ENCODE results near the gene IRS1. TPM values are rescaled to one million over a fixed set of nuclear protein-coding genes. Genes with fewer than 3 reads are reported as not detected.
A peak's percentile ranks its signal among the peaks of the same experiment; 100 is the strongest.

IRS1 gene
- total RNA-seq, 1 donor from 2014 or later: 4.8 TPM

DNA sequence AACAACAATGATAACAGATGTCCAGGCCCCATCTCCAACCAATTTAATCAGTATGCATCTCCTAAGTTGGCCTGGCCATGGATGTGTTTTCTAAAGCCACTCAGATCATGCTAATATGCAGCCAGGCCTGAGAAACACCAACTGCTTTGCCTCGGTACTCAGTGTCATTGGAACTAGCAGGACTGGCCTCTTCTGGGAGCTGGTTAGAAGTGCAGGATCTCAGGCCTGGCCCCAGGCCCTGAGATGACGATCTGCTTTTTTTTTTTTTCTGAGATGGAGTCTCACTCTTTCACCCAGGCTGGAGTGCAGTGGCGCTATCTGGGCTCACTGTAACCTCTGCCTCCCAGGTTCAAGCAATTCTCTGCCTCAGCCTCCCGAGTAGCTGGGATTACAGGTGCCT is 69.1 kb downstream of the IRS1 start:
- peaks cover 2% of the 10 kb centered on the region for H3K36me3 Mint-ChIP-seq (ENCODE audit: low read depth)
- no peak overlapping the region for H3K4me3 Mint-ChIP-seq
- H3K27ac Mint-ChIP-seq: no peak overlapping the region
- intact Hi-C loops (cut with micrococcal nuclease): no loop called here
- peaks cover 3% of the 10 kb centered on the region for H3K9me3 Mint-ChIP-seq
- no peak for DNase-seq
- H3K27me3 Mint-ChIP-seq: peaks cover 15% of the 10 kb centered on the region
- H3K4me1 Mint-ChIP-seq: peaks cover 12% of the 10 kb centered on the region

DNA sequence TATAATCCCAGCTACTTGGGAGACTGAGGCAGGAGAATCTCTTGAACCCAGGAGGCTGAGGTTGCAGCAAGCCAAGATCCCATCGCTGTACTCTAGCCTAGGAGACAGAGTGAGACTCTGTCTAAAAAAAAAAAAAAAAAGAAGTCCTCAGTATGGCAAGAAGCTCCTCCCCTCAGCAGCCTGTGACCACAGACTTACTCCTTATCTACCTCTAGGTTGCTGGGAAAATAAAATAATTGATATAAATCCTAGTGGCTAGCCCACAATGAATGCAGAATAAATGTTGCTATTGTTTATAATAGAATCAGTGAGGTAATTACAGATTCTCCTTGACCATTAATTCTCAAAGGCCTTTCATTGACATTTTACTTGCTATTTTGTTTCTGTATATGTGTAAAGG is 70.6 kb downstream of the IRS1 start:
- H3K27ac Mint-ChIP-seq: no peak overlapping the region
- peaks cover 10% of the 10 kb centered on the region for H3K4me1 Mint-ChIP-seq
- H3K36me3 Mint-ChIP-seq (ENCODE audit: low read depth): no peaks in the 10 kb centered on the region
- H3K4me3 Mint-ChIP-seq: no peak overlapping the region
- peaks cover 3% of the 10 kb centered on the region for H3K9me3 Mint-ChIP-seq
- no peak for DNase-seq
- intact Hi-C loops (cut with micrococcal nuclease): no loop called here
- peaks cover 26% of the 10 kb centered on the region for H3K27me3 Mint-ChIP-seq

DNA sequence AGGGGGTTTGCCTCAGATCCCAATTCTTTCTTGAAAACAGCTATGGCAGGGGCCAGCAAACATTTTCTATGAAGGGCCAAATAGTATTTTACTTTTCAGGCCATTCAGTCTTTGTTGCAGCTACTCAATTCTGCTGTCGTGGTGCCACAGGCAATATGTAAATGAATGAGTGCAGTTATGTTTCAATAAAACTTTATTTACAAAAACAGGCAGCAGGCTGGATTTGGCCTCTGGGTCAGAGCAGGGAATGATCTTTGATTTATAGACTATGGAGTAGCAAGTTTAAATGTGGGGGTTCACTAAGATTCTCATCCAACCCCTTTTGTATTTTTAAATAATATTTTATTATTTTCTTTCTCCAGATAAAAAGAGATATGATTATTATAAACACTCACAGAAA is 72.4 kb downstream of the IRS1 start:
- H3K27ac Mint-ChIP-seq: no peak overlapping the region
- no peaks in the 10 kb centered on the region for H3K36me3 Mint-ChIP-seq (ENCODE audit: low read depth)

GRCh38 chr2:226726546-226726945 is 73.1 kb downstream of the IRS1 start:
- Mint-ChIP-seq H3K9me3 (no peaks in the 10 kb centered on the region), H3K4me1 (peaks cover 7% of the 10 kb centered on the region), H3K36me3 (ENCODE audit: low read depth) (no peaks in the 10 kb centered on the region), H3K27me3 (peaks cover 30% of the 10 kb centered on the region), H3K27ac (no peak overlapping the region), H3K4me3 (no peak overlapping the region)
- DNase-seq: no peak
- intact Hi-C loops (cut with micrococcal nuclease): no loop called here

More for the DNA sequence above, 72.4 kb downstream of the IRS1 start:
- Mint-ChIP-seq H3K27me3 (peaks cover 30% of the 10 kb centered on the region), H3K4me3 (no peak overlapping the region), H3K4me1 (peaks cover 7% of the 10 kb centered on the region), H3K9me3 (peaks cover 3% of the 10 kb centered on the region)
- no peak for DNase-seq
- intact Hi-C loops (cut with micrococcal nuclease): no loop called here

DNA sequence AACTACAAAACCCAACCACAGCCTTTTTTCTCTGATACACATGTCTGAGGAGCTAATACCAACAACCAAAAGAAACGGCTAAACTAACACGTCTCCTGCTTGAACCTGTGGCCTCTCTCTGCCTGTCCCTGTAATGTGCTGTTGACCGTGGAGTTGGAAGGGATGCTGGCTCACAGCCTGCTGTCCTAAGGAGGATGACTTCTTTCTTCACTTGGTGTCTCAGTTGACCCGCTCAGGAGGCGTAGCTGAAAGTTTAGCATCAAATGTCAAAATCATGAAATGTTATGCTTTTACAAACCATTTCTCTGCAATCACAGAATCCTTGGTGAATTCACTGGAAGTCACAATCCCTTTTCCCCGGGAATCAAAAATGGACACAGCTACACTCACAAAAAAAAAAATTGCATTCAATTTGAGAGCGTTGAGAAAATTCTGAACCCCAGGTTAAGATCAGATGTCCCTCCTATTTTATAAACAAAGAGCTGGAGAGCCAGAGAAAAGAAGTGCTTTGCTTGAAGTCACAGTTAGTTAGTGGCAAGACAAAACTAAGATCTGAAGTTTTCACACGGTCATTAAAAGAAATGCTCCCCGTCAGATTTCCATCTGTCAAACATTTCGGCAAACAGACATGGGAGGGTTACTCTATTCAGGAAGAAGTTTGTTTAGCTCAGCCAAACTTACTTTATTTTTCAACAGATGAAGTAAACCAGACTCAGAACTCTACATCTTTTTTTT is 74.3 kb downstream of the IRS1 start:
- intact Hi-C loops (cut with micrococcal nuclease): no loop called here
- H3K27ac Mint-ChIP-seq: no peak overlapping the region
- no peaks in the 10 kb centered on the region for H3K9me3 Mint-ChIP-seq
- no peak overlapping the region for H3K4me3 Mint-ChIP-seq
- peaks cover 37% of the 10 kb centered on the region for H3K27me3 Mint-ChIP-seq
- H3K4me1 Mint-ChIP-seq: peaks cover 7% of the 10 kb centered on the region
- H3K36me3 Mint-ChIP-seq (ENCODE audit: low read depth): no peaks in the 10 kb centered on the region
- no peak for DNase-seq

DNA sequence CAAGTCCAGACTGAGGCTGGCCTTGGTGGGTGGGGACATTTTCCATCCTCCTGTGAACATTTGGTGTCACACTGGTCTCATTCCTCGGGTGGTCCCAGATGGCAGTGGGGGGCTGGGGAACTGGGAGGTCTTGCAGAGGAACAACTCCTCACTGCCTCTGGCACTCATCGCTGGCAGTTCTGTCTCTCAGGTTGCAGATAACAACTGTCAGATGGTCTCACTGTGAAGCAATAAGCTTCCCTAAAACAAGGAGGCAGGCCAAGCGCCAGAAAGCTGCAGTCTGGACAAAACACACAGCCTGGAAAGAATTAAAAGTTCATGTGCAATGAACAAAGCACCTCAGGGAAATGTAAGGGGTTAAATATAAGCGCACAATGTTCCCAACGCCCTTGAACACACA is 78.1 kb downstream of the IRS1 start:
- Mint-ChIP-seq H3K27me3 (peaks cover 30% of the 10 kb centered on the region), H3K4me3 (no peak overlapping the region), H3K4me1 (peaks cover 7% of the 10 kb centered on the region), H3K27ac (no peak overlapping the region), H3K9me3 (no peaks in the 10 kb centered on the region), H3K36me3 (ENCODE audit: low read depth) (no peaks in the 10 kb centered on the region)
- intact Hi-C loops (cut with micrococcal nuclease): no loop called here
- DNase-seq: no peak

DNA sequence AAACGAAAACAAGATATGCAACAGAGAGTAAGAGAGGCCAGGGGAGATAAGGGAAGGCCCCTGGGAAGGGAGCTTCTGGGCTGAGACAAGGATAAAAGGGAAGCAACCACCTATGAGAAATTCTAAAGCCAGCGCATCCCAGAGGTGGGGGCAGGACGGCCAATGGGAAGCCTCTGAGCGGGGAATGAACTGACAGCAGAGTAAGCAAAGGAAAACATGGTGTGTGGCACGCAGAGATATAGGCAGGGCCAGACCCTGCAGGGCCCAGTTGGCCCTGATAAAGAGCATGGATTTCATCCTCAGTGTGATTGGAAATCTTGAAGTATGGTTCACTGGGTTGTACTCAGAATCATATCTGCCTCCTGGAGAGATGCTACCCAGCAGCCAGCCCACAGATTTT is 78.7 kb downstream of the IRS1 start:
- H3K27me3 Mint-ChIP-seq: peaks cover 29% of the 10 kb centered on the region
- H3K9me3 Mint-ChIP-seq: no peaks in the 10 kb centered on the region
- no peak for DNase-seq
- no peak overlapping the region for H3K4me3 Mint-ChIP-seq
- H3K36me3 Mint-ChIP-seq (ENCODE audit: low read depth): no peaks in the 10 kb centered on the region
- no peak overlapping the region for H3K27ac Mint-ChIP-seq
- peaks cover 11% of the 10 kb centered on the region for H3K4me1 Mint-ChIP-seq
- intact Hi-C loops (cut with micrococcal nuclease): no loop called here

DNA sequence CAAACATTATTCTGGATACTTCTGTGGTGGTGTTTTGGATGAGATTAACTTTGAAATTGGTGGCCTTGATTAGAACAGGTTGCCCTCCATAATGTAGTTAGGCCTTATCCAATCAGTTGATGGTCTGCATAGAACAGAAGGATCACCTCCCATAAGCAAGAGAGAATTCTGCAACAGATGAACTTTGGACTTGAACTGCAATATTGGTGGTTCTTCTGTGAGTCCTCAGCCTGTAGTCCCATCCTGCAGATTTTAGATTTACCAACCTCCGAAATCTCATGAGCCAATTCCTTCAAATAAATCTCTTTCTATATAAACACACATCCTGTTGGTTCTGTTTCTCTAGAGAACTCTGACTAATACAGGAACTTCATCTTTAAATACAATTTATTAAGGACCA is 81.9 kb downstream of the IRS1 start:
- Mint-ChIP-seq H3K4me1 (peaks cover 12% of the 10 kb centered on the region), H3K27me3 (peaks cover 21% of the 10 kb centered on the region), H3K4me3 (no peak overlapping the region), H3K9me3 (peaks cover 4% of the 10 kb centered on the region), H3K27ac (no peak overlapping the region), H3K36me3 (ENCODE audit: low read depth) (no peaks in the 10 kb centered on the region)
- DNase-seq: no peak
- intact Hi-C loops (cut with micrococcal nuclease): loop anchor here (5.0 kb wide), 1 partner anchor 75 kb away; no protein-coding TSS in a partner anchor

DNA sequence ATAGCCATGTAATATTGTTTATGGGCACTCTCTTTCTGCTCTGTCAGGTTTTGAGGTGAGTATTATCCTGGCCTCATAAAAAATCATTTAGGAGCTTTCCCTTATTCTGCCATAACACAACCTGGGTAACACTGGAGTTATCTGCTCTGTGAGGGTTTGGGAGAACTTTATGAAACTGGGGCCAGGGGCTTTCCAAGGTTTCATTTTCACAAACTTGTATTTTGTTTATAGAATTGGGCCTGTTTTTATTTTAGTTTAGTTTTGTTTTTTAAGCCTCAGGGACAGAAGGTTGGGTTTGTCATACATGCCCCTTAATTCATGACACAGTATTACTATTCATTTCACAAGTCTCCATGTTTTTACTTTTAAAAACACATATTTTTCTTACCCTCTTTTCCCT is 83.5 kb downstream of the IRS1 start:
- Mint-ChIP-seq H3K36me3 (ENCODE audit: low read depth) (no peaks in the 10 kb centered on the region), H3K27ac (peak overlapping the region; percentile 36), H3K4me3 (no peak overlapping the region), H3K4me1 (peaks cover 12% of the 10 kb centered on the region), H3K9me3 (peaks cover 4% of the 10 kb centered on the region), H3K27me3 (peaks cover 19% of the 10 kb centered on the region)
- DNase-seq: peak; percentile 65
- intact Hi-C loops (cut with micrococcal nuclease): loop anchor here (5.0 kb wide), 1 partner anchor 76 kb away; no protein-coding TSS in a partner anchor

GRCh38 chr2:226715347-226715990 is 84.2 kb downstream of the IRS1 start:
- intact Hi-C loops (cut with micrococcal nuclease): loop anchor here (5.0 kb wide), 1 partner anchor 77 kb away; no protein-coding TSS in a partner anchor
- Mint-ChIP-seq H3K27me3 (peaks cover 14% of the 10 kb centered on the region), H3K4me1 (peaks cover 12% of the 10 kb centered on the region), H3K4me3 (no peak overlapping the region), H3K36me3 (ENCODE audit: low read depth) (no peaks in the 10 kb centered on the region), H3K9me3 (peaks cover 4% of the 10 kb centered on the region), H3K27ac (peak overlapping the region; percentile 55)
- DNase-seq: no peak

DNA sequence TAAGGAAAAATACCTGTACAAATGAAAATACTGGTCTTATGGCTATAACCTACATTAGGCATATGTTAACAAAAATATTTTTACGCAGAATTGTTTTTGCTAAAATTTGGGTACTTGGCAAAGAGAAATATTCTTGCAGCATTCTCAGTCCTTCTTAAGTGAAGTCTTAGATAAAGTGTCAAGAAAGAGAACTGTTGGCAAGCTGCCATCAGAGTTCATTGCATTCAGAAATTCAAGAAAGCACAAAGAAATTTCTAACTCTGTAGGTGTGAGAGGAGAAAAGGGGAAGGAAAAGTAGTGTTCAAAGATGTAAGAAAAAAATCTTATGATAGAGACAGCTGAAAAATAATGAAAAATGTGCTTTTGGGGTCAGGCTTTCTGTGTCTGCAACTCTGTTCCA is 86.7 kb downstream of the IRS1 start:
- H3K9me3 Mint-ChIP-seq: peaks cover 7% of the 10 kb centered on the region
- peaks cover 11% of the 10 kb centered on the region for H3K27me3 Mint-ChIP-seq
- intact Hi-C loops (cut with micrococcal nuclease): no loop called here
- H3K27ac Mint-ChIP-seq: no peak overlapping the region
- H3K4me1 Mint-ChIP-seq: peaks cover 12% of the 10 kb centered on the region
- H3K4me3 Mint-ChIP-seq: no peak overlapping the region
- H3K36me3 Mint-ChIP-seq (ENCODE audit: low read depth): no peaks in the 10 kb centered on the region
- no peak for DNase-seq

DNA sequence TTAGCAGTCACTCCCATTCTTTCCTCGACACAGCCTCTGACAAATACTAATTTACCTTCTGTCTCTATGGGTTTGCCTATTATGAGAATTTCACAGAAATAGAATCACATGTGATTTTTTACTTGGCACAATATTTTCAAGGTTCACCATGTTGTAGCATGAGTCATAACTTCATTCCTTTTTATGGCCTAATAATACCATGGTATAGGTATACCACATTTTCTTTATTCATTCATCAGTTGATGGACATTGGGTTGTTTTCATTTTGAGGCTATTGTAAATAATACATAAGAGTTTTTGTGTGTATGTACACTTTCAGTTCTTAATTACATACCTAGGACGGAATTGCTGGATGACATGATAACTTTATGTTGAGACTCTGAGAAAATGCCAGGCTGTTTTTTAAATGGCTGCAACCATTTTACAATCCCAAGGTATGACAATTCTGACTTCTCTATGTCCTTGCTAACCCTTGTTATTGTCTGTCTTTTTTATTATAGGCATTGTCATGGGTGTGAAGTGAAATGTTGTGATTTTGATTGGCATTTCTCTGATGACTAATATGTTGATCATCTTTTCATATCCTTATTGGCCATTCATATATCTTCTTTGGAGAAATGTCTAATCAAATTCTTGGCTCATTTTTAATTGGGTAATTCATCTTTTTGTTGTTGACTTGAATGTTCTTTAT is 87.9 kb downstream of the IRS1 start:
- H3K27me3 Mint-ChIP-seq: peaks cover 11% of the 10 kb centered on the region
- H3K4me3 Mint-ChIP-seq: no peak overlapping the region
- DNase-seq: no peak
- H3K9me3 Mint-ChIP-seq: peaks cover 7% of the 10 kb centered on the region
- H3K36me3 Mint-ChIP-seq (ENCODE audit: low read depth): no peaks in the 10 kb centered on the region
- no peak overlapping the region for H3K27ac Mint-ChIP-seq
- intact Hi-C loops (cut with micrococcal nuclease): no loop called here
- peaks cover 12% of the 10 kb centered on the region for H3K4me1 Mint-ChIP-seq

- DNase-seq: no peak
- intact Hi-C loops (cut with micrococcal nuclease): no loop called here
- H3K27me3 Mint-ChIP-seq: peaks cover 5% of the 10 kb centered on the region
- no peak overlapping the region for H3K4me3 Mint-ChIP-seq
- no peaks in the 10 kb centered on the region for H3K36me3 Mint-ChIP-seq (ENCODE audit: low read depth)
- H3K9me3 Mint-ChIP-seq: peaks cover 3% of the 10 kb centered on the region
- H3K27ac Mint-ChIP-seq: no peak overlapping the region
- H3K4me1 Mint-ChIP-seq: no peaks in the 10 kb centered on the region
Observed at GRCh38 chr2:226707499-226707898, 92.1 kb downstream of the IRS1 start.

DNA sequence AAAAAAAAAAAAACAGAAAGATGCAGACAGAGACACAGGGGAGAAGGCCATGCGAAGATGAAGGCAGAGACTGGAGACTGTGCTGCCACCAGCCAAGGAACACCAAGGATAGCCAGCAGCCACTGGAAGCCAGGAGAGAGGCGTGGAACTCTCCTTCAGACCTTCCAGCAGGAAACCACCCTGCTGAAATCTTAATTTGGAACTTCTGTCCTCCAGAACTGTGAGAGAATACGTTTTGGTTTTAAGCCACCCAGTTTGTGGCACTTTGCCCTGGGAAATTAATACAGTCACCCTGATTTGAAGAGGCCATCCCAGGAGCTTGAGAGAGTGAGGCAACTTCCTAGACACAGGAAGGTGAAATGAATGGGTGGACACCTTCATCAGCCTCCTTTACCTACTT is 93.7 kb downstream of the IRS1 start:
- Mint-ChIP-seq H3K27me3 (peaks cover 5% of the 10 kb centered on the region), H3K4me1 (peaks cover 4% of the 10 kb centered on the region), H3K9me3 (peaks cover 3% of the 10 kb centered on the region), H3K4me3 (no peak overlapping the region), H3K27ac (no peak overlapping the region), H3K36me3 (ENCODE audit: low read depth) (no peaks in the 10 kb centered on the region)
- intact Hi-C loops (cut with micrococcal nuclease): no loop called here
- DNase-seq: no peak
